Uterus (tissue), 2 donors: ENCODE data around the gene KCNH5.

Source experiments
- CTCF ChIP-seq, 4 experiments: fragments of 200-600 bp in 2 of 4; fragments of 450-650 bp in 2 of 4; sonication (generic) in 2 of 4; IDR thresholded peaks; one replicate each; pipeline ENCODE4 v1.5.1; 2016 to 2019; ENCODE audit warnings: antibody characterized with exemption in 4 of 4, mild to moderate bottlenecking in 2 of 4, moderate library complexity in 1 of 4
- POLR2A ChIP-seq, 2 donors: fragments of 450-650 bp; IDR thresholded peaks; one replicate each; pipeline ENCODE4 v1.6.1; 2016; ENCODE audit warnings: antibody characterized with exemption in 2 of 2, mild to moderate bottlenecking in 1 of 2, moderate library complexity in 1 of 2

- no peak for TF ChIP-seq CTCF (IDR thresholded peaks at IDR 0.05)
- no peak for TF ChIP-seq POLR2A (IDR thresholded peaks at IDR 0.05)
These were observed 357.4 kb downstream of the KCNH5 start for GRCh38 chr14:62687818-62688217.
